Measurements from ENCODE around the gene LRMDA.

Gene LRMDA

GRCh38 chr10:76395251-76395650 lies 963.8 kb downstream of the LRMDA start:
- no peak for DNase-seq

- DNase-seq = no peak
Observed at GRCh38 chr10:76396134-76396533, 964.7 kb downstream of the LRMDA start.

- DNase-seq = no peak
Observed at GRCh38 chr10:76397181-76398042, 966.0 kb downstream of the LRMDA start.

- peak in 1 of 2 experiments; percentile 9 for DNase-seq
Observed at GRCh38 chr10:76398043-76398710, 966.8 kb downstream of the LRMDA start.

GRCh38 chr10:76399226-76399625 lies 967.8 kb downstream of the LRMDA start:
- DNase-seq = no peak

GRCh38 chr10:76401006-76401405 lies 969.6 kb downstream of the LRMDA start:
- no peak for DNase-seq

GRCh38 chr10:76403912-76404311 lies 972.5 kb downstream of the LRMDA start:
- DNase-seq = no peak

GRCh38 chr10:76404531-76404930 lies 973.1 kb downstream of the LRMDA start:
- DNase-seq = no peak

DNA sequence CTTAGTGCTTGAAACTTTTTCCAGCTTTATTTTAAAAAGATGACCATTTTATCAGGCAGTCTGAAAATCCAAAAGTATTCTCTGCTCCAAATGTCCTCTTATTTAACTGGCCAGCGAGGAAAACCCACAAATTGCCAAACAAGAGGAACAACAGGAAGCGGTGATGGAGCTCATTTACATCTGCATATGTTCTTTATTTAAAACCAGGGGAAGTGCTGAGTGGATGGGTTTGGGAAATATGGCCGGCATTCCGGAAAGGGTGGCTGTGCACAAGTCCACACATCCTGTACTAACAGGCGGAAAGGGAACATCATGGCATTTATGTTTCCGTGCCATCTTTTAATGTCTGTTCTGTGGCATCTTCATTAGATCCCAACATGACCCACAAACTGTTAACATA lies 974.5 kb downstream of the LRMDA start:
- DNase-seq = no peak

DNA sequence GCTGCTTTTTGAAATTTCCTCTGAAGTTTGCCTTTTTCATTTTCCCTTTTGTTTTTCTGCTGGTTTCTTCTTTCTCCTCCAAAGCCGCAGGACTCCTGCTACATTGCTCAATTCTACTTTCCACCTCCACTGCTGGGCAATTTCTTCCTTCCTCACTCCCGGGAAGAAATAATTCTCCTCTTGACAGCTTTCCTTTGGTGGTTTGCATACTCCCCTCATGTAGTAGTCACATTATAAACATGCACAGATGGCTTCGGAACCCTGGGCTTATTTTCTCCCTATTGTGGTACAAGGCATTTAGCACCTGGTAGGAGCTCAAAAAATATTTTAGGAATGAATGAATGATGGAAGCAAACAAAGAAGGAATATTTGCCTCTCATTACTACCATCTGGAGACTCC lies 977.2 kb downstream of the LRMDA start:
- DNase-seq = no peak

DNA sequence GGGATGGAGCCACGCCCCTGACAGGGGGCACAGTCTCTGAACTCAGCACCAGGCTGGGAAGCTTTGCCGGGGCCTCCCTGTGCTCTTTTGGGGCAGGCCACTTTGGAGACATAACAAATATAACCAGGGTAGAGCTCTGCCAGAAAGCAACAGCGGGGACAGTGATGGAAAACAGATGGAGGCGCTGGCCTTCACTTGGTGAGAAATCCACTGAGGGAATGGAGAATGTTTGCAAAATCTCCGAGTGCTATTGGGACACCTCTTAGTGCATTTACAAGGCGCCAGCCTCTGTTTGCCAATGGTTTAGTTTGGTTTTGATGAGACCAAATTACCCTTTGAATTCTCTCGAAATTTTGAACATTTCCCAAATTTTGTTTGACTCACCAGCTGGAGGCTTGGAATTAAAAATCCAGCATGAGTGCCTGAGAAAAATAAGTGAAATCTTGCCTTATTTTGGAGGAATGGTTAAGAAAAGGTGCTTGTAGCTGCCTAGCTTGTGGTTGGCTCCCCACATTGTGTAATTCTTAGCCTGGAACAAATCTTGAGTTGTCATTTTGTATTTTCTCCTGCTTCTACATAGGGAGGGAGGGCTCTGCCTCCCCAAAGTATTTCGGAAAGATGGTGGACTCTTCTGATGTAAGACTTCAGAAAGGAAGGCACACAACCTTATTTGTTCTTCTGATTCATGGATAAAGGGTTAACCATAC lies 980.5 kb downstream of the LRMDA start:
- DNase-seq = no peak

GRCh38 chr10:76415554-76415953 lies 984.1 kb downstream of the LRMDA start:
- no peak for DNase-seq

DNA sequence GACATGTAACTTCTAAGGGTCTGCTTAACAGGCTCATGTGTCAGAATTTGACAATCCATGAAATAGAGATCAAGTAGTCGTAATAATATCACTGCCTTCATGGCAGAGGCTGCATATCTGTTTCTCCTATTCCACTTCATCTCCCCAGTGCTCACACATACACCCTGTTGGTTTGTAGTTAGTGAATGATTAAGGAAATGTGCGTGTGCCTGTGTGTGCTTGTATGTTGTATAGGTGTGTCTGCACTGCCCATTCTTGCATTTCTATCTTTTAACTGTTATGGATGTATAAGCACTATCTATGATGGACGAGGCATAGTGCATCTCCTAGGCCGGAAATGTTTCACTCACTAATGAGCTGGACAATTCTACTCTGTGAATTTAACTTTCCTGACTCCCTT lies 985.2 kb downstream of the LRMDA start:
- no peak for DNase-seq

- no peak for DNase-seq
Observed at GRCh38 chr10:76420725-76421124, 989.3 kb downstream of the LRMDA start.

DNA sequence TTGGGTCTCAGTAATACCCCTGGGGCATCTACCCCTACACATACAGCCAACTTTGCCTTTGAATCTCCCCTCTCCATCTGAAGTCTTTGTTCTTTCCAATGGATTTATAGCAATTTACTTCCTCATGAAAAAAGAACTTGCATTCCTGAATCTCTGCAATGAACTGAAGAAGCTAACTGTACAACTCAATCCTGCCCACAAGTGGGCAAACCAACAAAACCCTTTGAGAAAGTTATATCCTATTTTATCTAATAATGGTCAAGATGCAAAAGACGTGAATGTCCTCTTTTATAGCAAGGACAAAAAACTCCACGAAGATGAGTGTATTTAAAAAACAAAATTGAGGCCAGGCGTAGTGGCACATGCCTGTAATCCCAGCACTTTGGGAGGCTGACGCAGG lies 991.3 kb downstream of the LRMDA start:
- DNase-seq = no peak

GRCh38 chr10:76428551-76429367 lies 997.3 kb downstream of the LRMDA start:
- no peak for DNase-seq

DNA sequence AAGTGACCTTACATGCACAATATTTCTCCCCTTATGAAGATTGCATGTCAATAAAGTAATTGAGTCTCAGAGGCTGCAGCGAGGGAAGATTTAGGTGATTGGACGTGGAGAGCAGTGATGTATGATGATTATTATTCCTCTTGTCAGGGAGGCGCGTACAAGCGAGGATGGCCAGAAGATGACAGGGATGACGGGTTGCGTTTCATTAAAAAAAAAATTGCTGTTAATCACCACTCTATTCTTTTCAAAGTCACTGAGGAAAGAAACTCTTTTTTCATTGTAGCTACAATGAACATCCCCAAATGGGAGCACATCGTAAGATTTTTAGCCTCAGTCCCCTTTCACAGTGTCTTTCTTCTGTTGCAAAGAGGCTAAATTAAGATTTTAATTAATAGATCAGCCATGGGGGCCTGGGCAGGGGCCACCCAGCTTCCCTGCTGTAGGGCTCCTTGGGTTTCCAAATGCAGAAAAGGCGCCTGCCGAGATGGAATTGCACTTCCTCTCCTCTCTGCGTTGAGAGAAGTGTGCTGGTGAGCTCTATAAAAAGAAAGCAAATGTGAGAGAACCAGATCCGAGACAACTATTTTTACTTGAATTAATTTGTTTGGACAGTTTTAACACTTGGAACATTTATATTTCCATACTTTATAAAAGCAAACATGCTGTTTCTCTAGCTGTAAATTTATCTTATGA lies 998.1 kb downstream of the LRMDA start:
- no peak for DNase-seq

DNA sequence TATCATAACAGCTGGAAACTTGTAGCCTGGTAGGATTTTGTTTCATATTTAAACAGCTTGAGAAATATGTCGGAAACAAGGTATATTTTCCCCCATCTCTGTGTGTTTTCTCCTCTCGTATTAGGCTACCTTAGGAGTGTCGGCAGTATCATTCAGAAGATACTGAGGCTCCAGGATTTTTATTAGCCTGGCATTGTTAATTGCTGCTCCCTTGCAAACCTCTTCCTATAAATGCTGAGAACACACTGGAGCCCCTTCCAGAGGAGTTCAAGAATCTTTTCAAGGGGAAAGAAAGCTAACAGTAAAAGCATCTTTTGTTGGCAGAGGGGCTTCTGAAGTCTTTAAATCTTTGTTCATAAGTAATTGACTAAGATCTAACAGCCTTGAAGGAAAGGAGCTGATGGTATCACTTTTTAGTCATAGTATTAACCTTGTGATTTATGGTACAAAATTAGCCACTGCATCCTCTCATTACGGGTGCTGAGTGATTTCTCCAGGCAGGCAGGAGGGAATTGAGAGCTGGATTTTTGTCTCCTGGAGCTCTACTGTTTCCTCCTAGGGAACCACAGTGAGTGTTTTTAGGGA lies 998.7 kb downstream of the LRMDA start:
- no peak for DNase-seq

DNA sequence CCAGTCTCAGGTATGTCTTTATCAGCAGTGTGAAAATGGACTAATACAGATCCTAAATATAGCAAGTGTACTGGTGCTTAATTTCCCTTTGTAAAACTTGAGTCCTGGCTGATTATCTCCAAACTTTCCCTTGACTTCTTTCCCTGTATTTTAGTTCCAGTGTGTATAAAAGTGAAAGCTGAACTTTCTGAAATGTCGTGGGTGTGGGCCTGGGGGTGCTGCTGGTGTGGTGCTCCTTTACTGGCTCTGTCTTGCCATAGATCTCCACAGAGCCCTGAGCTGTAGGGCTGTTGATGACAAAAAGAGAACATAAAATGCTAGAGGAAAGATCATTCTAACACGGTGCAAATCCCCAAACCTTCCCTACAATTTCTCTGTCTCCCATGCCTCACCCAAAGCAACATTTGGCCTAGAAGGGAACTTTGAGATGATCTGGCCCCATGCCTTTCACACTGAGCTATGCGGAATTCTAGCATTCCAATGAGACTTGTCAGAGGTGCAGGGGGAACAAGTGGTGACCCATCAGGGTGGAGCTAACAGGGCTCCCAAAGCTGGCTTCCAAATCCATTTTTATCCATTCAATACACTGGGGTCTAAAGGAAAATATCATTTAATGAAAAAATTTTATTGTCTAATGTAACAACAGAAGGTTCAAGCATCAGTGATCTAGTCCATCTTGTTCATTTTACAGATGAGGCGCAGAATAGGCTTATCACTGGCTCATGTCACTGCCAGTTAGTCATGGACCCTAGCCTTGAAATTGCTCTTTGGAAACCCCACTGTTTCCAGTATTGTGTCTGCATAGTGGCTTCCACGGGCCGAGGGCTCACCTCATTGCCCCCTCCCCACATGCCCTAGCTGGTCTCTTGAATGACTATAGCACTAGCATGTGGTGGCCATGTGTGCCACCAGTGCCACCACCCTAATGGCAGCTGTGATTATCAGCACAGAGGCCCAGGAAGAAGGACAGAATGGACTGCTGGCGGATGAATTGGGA lies 1000.9 kb downstream of the LRMDA start:
- no peak for DNase-seq

All from NCI-H526 (cell line).